AG04449 (cell line): ENCODE measurements around the gene PLS1.
A peak's percentile ranks its signal among the peaks of the same experiment; 100 is the strongest.
"Not testable (repeated sequence)": the region's sequence is repeated elsewhere in the genome, so short reads cannot be mapped to it uniquely, and the experiment has no call there.

ENCODE experiments used
- CTCF ChIA-PET: fragments of 350-600 bp; formaldehyde crosslinking; extraction: SDS; loops from one replicate; lab custom pipeline; 2021; ENCODE audit warnings: antibody characterized with exemption; lab: Yijun Ruan, JAX
- POLR2A ChIA-PET: fragments of 400-600, 350-600 bp; formaldehyde crosslinking; extraction: SDS; loops from one replicate; lab custom pipeline; 2020; ENCODE audit warnings: antibody characterized with exemption, inconsistent platforms; lab: Yijun Ruan, JAX
- DNase-seq: peaks from one replicate; pipeline ENCODE4 v3.0.0-alpha.2; 2010; ENCODE audit warnings: low read depth, low spot score
- H3K4me3 ChIP-seq: 2 replicates; pipeline ENCODE4 v1.5.1; 2011; ENCODE audit warnings: low read depth, mild to moderate bottlenecking, control low read depth, low read length
- CTCF ChIP-seq: IDR thresholded peaks from one replicate; pipeline ENCODE4 v1.5.1; 2011; ENCODE audit warnings: mild to moderate bottlenecking, moderate library complexity, low read length, control low read depth, inconsistent platforms; ENCODE audit not compliant: insufficient read depth; ENCODE audit errors: missing control alignments

Gene PLS1

GRCh38 chr3:142566096-142566495 lies 30.1 kb upstream of the PLS1 start:
- DNase-seq = no peak
- ChIA-PET CTCF (no interaction called here), POLR2A (no interaction called here)
- no peak overlapping the region for H3K4me3 ChIP-seq
- TF ChIP-seq CTCF = no peak

DNA sequence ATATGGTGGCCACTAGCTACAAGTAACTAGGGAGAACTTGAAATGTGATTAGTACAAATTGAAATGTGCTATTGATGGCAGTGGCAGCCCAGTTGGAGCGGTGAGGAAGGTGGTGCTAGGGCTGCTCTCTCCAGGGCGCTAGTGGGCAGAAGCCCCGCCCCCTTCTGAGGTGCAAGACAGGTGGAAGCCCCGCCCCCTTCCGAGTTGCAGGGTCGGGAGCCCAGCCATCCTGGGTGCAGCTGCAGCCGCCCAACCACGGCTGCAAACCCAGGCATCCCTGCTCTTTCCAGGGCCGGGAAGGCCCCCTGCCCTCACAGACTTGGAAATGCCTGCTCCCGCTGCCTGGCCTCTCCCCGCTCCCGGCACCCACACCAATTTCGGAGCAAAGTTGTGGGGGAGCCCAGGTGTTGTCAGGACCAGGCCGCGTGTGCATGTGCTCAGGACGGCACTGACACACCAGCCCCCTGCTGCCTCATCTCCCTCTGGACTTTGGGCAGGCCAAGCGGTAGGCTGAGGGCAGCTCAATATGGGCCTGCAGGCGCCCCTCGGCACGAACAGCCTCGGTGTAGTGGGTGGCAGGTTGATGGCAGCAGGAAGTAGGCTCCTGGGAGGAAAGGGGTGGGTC lies 27.7 kb upstream of the PLS1 start:
- ChIA-PET CTCF (no interaction called here), POLR2A (no interaction called here)
- no peak overlapping the region for H3K4me3 ChIP-seq
- no peak for TF ChIP-seq CTCF
- DNase-seq = no peak

- CTCF ChIA-PET, POLR2A ChIA-PET, DNase-seq, H3K4me3 ChIP-seq: not testable (repeated sequence)
Observed at GRCh38 chr3:142569422-142569821, 26.8 kb upstream of the PLS1 start.

DNA sequence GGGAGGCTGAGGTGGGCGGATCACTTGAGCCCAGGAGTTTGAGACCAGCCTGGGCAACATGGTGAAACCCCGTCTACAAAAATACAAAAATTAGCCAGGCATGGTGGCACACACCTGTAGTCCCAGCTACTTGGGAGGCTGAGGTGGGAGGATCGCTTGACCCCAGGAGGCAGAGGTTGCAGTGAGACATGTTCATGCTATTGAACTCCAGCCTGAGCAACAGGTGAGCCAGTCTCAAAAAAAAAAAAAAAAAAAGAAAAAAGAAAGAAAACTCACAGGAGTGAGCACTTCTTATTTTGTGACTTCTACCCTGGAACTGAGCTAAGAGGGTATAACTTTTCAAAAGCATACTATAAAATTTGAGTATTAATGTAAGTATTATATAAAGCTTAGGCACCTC lies 22.0 kb upstream of the PLS1 start:
- DNase-seq, CTCF ChIA-PET, POLR2A ChIA-PET, H3K4me3 ChIP-seq: not testable (repeated sequence)

- ChIA-PET CTCF (no interaction called here), POLR2A (no interaction called here)
- TF ChIP-seq CTCF = no peak
- DNase-seq = no peak
- H3K4me3 ChIP-seq = no peak overlapping the region
Observed at GRCh38 chr3:142574665-142575064, 21.5 kb upstream of the PLS1 start.

- ChIA-PET CTCF (interaction anchor here (1.1 to 1.3 kb wide), 3 partner anchors 8 to 12 kb away, joined by 3 to 7 read pairs (median 4); no protein-coding TSS in a partner anchor), POLR2A (no interaction called here)
- no peak for TF ChIP-seq CTCF
- no peak overlapping the region for H3K4me3 ChIP-seq
- DNase-seq = no peak
Observed at GRCh38 chr3:142576792-142577191, 19.4 kb upstream of the PLS1 start.

GRCh38 chr3:142577696-142578328 lies 18.4 kb upstream of the PLS1 start:
- CTCF ChIA-PET = interaction anchor here (0.7 to 2.1 kb wide), 8 partner anchors 7 to 438 kb away, joined by 3 to 7 read pairs (median 4); no protein-coding TSS in a partner anchor
- POLR2A ChIA-PET = interaction anchor here (1.0 to 1.4 kb wide), 3 partner anchors 16 to 20 kb away, joined by 3 to 4 read pairs (median 4); no protein-coding TSS in a partner anchor
- no peak for DNase-seq
- peak overlapping the region; percentile 99 for H3K4me3 ChIP-seq
- TF ChIP-seq CTCF = no peak
